AG04450 (cell line): Measurements from ENCODE around the gene ABCB6. TPM values are rescaled to one million over a fixed set of nuclear protein-coding genes. Genes with fewer than 3 reads are reported as not detected.
A peak's percentile ranks its signal among the peaks of the same experiment; 100 is the strongest.

Experiments used
- CTCF ChIA-PET: fragments of 300-600, 350-600 bp; formaldehyde crosslinking; extraction: SDS; loops from one replicate; lab custom pipeline; 2022; ENCODE audit warnings: antibody characterized with exemption, inconsistent platforms; lab: Charles Lee
- POLR2A ChIA-PET: fragments of 350-600 bp; formaldehyde crosslinking; extraction: SDS; loops from one replicate; lab custom pipeline; 2021; ENCODE audit warnings: antibody characterized with exemption, inconsistent platforms; lab: Yijun Ruan, JAX
- DNase-seq: peaks from one replicate; pipeline ENCODE4 v3.0.0-alpha.2; 2011; ENCODE audit warnings: low read depth, low spot score
- H3K27ac ChIP-seq: one replicate; pipeline ENCODE4 v1.5.1; 2012; ENCODE audit warnings: low read depth, low read length, control low read depth
- H3K27me3 ChIP-seq: one replicate; pipeline ENCODE4 v1.6.0; 2012; ENCODE audit warnings: low read length; ENCODE audit not compliant: control insufficient read depth, insufficient read depth
- H3K4me3 ChIP-seq: 2 replicates; pipeline ENCODE4 v1.5.1; 2011; ENCODE audit warnings: mild to moderate bottlenecking, low read depth, low read length, control low read depth
- H3K9me3 ChIP-seq: 2 replicates; pipeline ENCODE4 v1.5.1; 2012; ENCODE audit warnings: low read length; ENCODE audit not compliant: control insufficient read depth, insufficient read depth
- polyA plus RNA-seq: library from polyadenylated mRNA; depleted of rRNA; stranded (reverse); fragments of >200 nt; gene quantifications from 2 replicates; pipeline ENCODE4 v1.2.3, GENCODE V29; 2011
- TF ChIP-seq, protein P1 (sequence below): IDR thresholded peaks from 2 replicates; pipeline ENCODE4 v1.5.1; 2011; ENCODE audit warnings: low read depth, low read length, control low read depth, inconsistent platforms

ABCB6 gene
- polyA plus RNA-seq, 1 experiment, result 22.2 TPM

DNA sequence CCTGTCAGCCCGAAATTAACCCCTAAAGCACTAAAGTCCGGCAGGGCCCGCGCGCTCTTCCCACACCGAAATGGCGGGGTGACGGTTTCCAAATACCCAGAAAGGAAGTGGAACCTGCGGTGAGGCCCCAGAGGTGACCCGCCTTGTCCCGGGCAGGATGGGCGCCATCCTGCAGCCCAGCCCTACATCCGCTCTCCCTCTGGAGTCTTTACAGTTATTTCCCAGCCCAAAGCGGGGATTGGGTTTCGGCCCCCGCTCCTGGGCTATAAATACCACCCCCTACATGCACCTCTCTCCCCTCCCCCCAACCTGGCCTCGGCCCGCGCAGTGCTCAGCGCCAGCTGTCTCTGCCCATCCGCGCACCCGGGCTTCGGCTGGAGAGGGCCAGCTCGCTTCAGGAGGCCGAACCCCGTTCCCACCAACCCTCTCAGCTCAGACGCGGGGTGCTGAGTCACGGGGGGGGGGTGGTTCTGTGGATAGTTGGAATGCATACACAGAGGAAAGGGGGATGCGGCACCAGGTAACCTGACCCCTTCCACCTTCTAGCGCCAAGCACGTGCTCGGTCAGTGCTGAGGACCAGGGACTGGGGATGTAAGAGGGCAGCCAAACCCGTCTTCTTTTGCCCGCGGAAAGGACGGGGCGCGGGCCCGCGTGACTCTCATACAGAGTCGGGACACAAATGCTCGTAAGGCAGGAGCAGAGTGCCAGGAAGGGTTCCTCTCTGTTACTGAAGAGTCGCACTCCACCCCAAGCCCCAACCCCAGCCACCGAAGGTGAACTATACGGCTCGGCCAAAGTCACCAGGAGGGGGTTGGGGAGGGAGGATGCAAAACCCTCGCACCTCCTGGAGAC lies 34.4 kb upstream of the ABCB6 start, which contains the start of gene TUBA4B:
Gene TUBA4B (plus strand): TSS at position 344 of the 853 bp plus-strand sequence. CDS start 165 bp downstream, at position 509.
- TF ChIP-seq, protein P1, sequence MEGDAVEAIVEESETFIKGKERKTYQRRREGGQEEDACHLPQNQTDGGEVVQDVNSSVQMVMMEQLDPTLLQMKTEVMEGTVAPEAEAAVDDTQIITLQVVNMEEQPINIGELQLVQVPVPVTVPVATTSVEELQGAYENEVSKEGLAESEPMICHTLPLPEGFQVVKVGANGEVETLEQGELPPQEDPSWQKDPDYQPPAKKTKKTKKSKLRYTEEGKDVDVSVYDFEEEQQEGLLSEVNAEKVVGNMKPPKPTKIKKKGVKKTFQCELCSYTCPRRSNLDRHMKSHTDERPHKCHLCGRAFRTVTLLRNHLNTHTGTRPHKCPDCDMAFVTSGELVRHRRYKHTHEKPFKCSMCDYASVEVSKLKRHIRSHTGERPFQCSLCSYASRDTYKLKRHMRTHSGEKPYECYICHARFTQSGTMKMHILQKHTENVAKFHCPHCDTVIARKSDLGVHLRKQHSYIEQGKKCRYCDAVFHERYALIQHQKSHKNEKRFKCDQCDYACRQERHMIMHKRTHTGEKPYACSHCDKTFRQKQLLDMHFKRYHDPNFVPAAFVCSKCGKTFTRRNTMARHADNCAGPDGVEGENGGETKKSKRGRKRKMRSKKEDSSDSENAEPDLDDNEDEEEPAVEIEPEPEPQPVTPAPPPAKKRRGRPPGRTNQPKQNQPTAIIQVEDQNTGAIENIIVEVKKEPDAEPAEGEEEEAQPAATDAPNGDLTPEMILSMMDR, result no peak
- CTCF ChIA-PET, result interaction anchor here (2.5 to 3.1 kb wide), 2 partner anchors 25 to 42 kb away, joined by 16 to 19 read pairs; partner anchors contain the start of gene DNAJB2
- H3K9me3 ChIP-seq, result no peaks in the 10 kb centered on the region
- no peak within 1 kb of the TSS for H3K27ac ChIP-seq
- POLR2A ChIA-PET, result interaction anchor here (0.6 to 1.7 kb wide), 8 partner anchors 13 to 258 kb away, joined by 3 to 9 read pairs (median 4); partner anchors contain the start of genes ABCB6 and DNAJB2
- peaks cover 14% of the 10 kb centered on the region for H3K27me3 ChIP-seq
- DNase-seq, result no peak
- H3K4me3 ChIP-seq, result peak within 1 kb of the TSS; percentile 66

GRCh38 chr2:219252570-219252899 lies 33.8 kb upstream of the ABCB6 start:
- peak overlapping the region; percentile 66 for H3K4me3 ChIP-seq
- no peaks in the 10 kb centered on the region for H3K9me3 ChIP-seq
- peaks cover 14% of the 10 kb centered on the region for H3K27me3 ChIP-seq
- CTCF ChIA-PET, result interaction anchor here (0.9 to 3.3 kb wide), 4 partner anchors 25 to 47 kb away, joined by 3 to 19 read pairs (median 14); partner anchors contain the start of gene DNAJB2
- DNase-seq, result no peak
- TF ChIP-seq, protein P1, result no peak
- POLR2A ChIA-PET, result interaction anchor here (0.6 to 1.0 kb wide), 4 partner anchors 13 to 257 kb away, joined by 3 to 7 read pairs (median 4); no protein-coding TSS in a partner anchor
- H3K27ac ChIP-seq, result no peak overlapping the region

DNA sequence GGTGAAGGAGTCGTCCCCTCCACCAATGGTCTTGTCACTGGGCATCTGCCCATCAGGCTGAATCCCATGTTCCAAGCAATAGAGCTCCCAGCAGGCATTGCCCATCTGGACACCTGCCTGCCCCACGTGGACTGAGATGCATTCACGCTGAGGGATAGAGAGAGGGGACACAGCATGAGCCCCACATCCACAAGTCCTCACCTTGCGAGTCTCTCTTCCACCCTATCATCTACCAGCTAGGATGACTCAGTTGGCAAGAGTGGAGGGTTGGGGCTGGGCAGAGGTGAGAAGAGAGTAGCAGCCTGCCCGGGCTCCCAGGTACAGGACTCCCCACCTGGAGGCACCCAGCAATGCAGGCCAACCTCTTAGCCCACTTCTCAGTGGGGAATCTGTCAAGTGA lies 33.3 kb upstream of the ABCB6 start:
- Histone ChIP-seq H3K9me3 (no peaks in the 10 kb centered on the region), H3K27me3 (peaks cover 14% of the 10 kb centered on the region), H3K4me3 (no peak overlapping the region), H3K27ac (no peak overlapping the region)
- CTCF ChIA-PET, result interaction anchor here (0.9 to 3.3 kb wide), 4 partner anchors 26 to 47 kb away, joined by 3 to 19 read pairs (median 14); partner anchors contain the start of gene DNAJB2
- POLR2A ChIA-PET, result interaction anchor here (1.0 kb wide), 1 partner anchor 45 kb away, joined by 4 read pairs; no protein-coding TSS in a partner anchor
- TF ChIP-seq, protein P1, result no peak
- no peak for DNase-seq

DNA sequence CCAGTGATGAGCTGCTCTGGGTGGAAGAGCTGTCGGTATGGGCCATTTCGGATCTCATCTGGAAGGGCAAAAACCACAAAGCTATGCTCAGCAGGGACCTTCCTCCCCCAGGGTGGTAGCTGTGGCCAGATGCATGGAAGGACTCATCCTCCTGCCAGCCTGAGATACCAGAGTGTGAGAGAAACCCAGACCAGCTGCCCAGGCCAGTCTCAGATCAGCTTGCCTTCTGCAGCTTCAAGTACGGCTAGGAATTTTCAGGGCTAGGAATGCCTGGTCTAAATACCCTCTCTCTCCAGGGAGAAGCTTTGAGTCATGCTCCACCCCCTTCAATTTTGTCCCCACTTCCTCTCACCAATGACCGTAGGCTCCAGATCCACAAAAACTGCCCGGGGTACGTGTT lies 32.9 kb upstream of the ABCB6 start:
- H3K27me3 ChIP-seq, result peaks cover 14% of the 10 kb centered on the region
- POLR2A ChIA-PET, result no interaction called here
- H3K9me3 ChIP-seq, result no peaks in the 10 kb centered on the region
- H3K27ac ChIP-seq, result no peak overlapping the region
- no peak overlapping the region for H3K4me3 ChIP-seq
- TF ChIP-seq, protein P1, result no peak
- no peak for DNase-seq
- CTCF ChIA-PET, result interaction anchor here (0.9 to 3.3 kb wide), 4 partner anchors 26 to 48 kb away, joined by 3 to 19 read pairs (median 14); partner anchors contain the start of gene DNAJB2
